HG03025 (cell line): Measurements from ENCODE around the gene GLS.
"Not testable (repeated sequence)": the region's sequence is repeated elsewhere in the genome, so short reads cannot be mapped to it uniquely, and the experiment has no call there.

Experiments
- ATAC-seq: cut with Tn5 transposase; IDR thresholded peaks from one replicate; pipeline ENCODE4 v1.9.1; 2021; ENCODE audit warnings: mild to moderate bottlenecking, moderate library complexity; ENCODE audit not compliant: unreplicated experiment, low FRiP score

The GLS gene

DNA sequence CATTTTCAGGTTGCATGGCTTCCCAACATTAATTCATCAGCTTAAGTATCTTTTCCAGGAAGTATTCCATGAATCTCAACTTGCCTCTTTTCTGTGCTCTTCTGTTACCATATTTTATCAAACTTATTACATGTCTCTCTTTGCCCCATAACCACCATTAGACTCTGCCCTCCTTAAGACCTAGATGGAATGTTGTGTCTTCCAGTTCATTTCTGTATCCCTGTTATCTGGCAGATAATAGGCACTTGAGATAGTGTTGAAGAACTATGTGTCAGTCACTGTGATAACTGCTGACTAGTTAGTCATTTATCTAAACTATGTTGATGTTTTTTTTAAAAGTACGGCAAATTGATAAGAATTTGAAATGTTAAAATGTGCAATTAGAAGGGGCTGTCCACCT lies 41.8 kb downstream of the GLS start:
- no peak for ATAC-seq

DNA sequence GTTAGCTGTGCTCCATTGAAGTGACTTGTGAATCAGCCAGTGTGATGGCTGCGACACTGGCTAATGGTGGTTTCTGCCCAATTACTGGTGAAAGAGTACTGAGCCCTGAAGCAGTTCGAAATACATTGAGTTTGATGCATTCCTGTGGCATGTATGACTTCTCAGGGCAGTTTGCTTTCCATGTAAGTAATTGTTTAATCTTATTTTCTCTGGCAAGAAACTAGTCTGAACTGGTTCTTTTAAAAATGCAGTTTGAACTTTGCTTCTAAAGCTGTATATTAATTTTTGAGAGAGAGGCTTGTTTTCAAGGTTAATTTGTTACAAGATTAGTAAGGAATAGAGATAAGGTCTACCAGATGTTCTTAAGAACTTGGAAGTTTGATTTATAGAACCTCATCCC lies 46.7 kb downstream of the GLS start:
- no peak for ATAC-seq

DNA sequence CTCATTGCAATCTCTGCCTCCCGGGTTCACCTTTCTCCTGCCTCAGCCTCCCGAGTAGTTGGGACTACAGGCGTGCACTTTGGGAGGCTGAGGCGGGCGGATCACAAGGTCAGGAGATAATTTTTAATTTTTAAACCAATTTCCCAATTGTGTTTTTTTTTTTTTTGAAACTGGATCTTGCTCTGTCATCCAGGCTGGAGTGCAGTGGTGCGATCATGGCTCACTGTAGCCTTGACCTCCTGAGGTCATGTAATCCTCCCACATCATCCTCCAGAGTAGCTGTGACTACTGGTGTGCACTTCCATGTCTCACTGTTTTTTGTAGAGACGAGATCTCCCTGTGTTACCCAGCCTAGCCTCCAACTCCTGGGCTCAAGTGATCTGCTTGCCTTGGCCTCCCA lies 49.3 kb downstream of the GLS start:
- ATAC-seq = no peak

DNA sequence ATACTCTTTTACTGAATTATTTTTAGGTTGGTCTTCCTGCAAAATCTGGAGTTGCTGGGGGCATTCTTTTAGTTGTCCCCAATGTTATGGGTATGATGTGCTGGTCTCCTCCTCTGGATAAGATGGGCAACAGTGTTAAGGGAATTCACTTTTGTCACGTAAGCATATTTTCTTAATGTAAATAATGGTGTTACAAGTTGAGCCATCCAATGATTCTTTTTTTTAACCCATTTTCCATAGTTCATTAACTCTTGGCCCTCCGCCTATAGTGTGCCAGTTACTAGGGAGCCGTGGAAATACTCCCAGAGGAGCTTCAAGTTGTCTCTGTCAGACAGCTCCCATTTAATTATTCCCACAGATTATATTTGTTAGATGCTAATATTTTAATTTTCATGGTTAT lies 49.8 kb downstream of the GLS start:
- ATAC-seq = no peak

DNA sequence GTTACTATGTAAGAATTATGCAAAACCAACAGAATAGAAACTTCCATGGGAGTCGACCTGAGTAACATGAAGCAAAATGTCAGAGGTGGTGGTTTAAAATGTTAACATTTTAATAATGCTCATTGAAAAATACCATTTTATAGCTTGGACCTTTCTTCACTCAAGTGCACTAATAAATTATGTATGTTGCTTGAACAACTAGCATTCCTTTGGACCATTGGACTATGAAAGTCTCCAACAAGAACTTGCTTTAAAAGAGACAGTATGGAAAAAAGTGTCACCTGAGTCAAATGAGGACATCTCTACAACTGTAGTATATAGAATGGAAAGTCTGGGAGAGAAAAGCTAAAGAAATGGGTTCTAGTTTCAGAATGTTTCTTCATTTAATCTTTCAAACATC lies 51.9 kb downstream of the GLS start:
- ATAC-seq = no peak

DNA sequence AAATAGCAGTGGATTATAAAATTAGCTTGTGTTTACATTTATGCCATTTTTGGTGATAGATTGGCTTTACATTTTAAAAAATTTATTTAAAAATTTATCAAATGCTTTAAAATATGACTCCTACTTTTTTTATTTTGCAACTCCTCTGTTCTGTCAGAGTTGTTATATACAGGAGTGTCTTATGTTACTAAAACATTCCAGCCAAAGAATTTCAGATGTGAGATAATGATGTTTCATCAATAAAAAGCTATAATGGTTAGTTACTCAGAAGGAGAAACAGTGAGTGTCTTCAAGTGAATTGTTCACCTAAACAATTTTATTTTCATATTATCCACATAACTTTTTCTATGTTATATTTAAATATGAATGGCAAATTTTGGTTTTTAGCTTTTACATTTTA lies 52.7 kb downstream of the GLS start:
- ATAC-seq = no peak

DNA sequence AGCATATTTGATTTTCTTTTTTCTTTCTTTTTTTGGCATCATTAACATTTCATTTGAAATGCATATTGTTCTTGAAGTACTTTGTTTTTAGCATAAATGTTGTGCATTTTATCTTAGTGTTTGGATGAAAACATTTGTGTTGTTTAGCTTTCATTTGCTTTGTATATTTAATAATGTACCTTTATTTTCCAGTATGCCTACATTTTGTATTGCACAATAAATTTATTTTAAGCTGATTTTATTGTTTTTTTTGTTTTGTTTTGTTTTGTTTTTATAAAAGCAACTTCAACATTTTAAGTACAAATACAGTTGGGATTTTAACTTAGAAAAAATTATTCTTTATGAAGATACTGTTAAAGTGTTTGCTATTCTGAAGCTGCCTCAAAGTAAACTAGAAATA lies 54.4 kb downstream of the GLS start:
- ATAC-seq = no peak

DNA sequence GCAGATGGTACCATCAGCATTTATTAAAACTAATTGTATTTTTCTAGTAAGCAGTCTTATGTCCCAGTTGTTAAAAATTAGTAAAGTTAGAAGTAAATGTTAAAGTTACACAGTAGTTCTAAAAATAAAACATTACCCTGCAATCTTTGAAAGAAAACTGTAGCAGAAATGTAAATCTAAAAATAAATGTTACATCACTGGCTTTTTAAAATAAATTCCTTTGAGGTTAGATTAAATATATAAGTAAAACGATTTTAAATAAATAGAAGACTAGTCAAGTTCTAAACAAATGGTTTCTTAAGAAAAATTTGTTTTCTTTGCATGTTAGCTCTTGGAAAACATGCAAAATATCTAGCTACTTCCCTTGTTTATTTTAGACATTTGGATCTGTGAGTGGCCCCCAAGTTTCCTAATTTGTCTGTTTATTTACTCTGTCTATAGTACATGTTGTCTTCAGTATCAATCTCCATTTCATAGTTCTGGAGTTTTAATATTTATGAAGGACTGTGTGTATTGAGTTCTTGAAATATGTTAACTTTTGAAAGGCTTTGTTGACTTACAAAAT lies 58.2 kb downstream of the GLS start:
- ATAC-seq = no peak

DNA sequence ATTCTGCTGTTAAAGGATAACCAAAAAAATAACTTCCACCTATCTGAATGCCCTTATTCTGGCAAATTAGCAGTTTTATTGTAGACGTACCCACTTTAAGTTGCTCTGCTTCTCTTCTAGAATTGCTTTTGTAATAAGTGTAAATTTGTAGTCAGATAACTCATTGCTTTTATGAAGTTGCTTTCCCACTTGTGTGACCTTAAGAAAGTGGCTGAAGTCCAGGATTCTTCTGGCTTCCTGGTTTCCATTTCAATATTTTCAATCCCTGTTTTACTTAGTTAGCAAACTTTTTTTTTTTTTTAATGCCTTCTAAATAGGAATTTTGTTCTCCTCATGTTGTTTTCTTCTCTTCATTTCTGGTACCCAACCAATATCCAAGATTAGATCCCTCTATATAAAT lies 59.8 kb downstream of the GLS start:
- no peak for ATAC-seq

DNA sequence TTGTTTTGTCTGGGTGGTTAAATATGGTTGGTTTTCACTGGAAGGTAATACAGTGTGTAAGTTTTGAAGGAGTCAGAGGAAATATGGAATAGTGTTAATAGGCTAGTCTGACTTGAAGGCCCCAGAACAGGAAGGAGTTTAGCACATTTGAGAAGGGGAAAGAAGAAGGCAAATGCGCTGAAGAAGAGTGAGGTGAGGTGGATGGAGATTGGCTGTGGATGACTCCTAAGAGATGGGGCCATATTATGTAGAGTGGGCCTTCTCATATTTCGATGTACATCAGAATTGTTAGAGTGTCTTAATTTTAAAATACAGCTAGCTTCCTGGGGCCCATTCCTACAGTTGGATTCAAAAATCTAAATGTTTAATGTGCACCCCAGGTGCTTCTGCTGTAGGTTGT lies 61.0 kb downstream of the GLS start:
- ATAC-seq = no peak

DNA sequence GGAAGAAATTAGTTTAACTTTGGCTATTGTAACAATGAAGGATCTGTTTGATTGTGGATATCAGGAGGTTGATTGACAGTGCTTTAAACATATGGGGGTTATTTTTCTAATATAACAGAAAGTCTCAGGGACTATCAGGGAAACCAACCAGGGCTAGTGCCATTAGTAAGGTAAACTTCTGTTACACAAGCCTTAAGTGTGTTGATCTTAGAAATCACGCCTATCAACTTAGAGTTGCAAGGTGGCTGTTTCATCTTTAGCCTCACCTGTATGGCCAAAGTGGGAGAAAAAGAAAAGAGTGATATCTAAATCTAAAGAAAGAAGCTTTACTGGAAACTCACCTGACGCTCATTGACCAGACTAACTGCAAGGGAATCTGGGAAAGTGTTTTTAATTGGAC lies 62.1 kb downstream of the GLS start:
- no peak for ATAC-seq

DNA sequence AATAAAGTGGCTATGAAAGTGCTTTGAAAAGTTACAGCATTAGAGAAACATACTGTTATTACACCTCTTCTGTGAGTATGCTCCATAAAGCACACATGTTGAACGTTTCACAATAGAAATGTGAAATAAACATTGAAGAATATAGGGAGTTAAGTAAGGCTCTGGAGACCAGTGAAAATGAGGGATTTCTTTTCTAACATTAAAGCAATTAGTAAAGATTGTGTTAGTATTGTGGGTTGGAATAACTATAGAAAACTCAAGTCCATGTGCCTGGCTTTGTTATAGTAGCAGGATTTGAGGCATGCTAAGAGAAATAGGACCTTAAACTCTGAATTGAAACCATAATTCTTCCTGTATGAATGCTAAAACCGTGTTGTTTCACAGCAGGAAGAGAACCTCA lies 63.1 kb downstream of the GLS start:
- ATAC-seq = no peak

DNA sequence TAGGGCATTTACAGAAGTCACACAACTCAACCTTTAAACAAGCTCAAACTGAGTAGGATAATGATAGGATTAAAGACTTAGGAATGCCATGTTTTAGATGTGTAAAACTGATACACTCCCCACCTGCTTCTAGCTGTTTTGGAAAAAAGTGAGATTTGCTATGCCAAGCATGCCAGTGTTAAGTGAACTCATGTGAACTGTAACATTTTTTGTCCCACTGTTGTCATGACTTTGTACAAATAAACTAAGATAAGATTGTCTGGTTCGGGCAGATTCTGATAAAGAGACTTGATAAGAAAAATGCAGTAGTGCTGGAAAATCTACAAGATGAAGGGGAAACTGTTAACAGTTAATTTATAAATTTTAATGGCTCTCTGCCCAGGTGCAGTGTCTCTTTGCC lies 66.5 kb downstream of the GLS start:
- ATAC-seq = no peak

DNA sequence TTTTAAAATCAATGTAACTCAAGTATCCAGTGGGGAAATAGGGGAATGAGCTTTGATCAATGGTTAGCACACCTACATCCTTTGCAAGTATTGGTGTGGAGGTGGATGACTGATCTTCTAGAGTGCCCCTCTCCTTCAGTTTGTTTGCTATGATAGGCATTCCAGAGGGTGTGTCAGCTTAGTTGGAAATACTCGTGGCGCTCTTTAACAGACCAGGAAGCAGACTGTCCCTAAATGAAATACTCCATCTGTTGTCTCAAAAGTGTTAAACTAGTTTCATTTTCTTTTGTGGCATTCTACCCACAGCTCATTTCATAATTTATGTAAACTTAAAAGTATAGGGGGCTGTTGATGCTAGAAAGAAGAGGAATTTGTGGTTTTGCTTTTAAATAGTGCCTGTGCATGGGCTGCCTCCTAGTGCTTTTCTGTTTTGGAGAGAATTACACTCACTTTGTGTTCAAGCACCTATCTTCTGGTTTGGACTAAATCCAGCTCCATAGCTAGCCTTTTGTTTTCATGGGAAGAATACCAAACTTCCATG lies 67.2 kb downstream of the GLS start:
- ATAC-seq = no peak

DNA sequence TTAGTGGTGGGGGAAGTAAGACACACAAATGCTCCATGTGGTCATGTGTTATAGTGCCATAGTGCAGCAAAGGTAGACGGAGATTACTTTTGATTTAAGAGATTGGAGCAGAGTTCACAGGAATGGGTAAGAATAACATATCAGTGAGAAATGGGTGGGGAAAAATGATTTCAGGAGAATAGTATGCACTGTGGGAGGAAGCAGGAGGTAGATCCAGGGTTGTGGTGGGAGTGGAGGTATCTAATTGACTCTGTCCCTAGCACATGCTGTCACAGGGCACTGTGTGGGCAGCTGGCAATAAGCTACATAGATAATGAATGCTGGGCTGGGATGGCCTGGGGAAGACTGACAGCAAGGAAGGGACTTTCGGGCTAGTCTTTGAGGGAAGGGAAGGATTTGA lies 68.0 kb downstream of the GLS start:
- no peak for ATAC-seq

DNA sequence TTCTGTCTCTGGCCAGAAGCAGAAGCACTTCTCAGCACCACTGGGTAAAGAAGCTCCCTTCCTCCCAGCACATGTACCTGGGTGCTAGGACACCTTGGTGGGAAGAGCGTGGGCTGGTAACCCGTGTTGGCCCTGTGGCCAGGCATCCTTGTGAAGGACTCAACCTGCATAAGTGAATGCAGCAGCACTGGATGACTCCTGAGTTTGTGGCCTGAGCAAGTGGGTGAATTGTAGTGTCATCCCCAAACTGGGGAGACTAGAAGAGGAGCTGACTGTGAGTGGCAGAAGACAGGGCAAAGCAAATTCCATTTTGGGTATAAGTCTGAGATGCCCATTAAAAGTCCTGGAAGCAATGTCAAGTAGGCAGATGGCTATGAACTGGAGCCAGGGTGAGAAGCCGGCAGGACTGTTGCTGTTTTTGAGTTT lies 70.0 kb downstream of the GLS start:
- ATAC-seq = no peak

DNA sequence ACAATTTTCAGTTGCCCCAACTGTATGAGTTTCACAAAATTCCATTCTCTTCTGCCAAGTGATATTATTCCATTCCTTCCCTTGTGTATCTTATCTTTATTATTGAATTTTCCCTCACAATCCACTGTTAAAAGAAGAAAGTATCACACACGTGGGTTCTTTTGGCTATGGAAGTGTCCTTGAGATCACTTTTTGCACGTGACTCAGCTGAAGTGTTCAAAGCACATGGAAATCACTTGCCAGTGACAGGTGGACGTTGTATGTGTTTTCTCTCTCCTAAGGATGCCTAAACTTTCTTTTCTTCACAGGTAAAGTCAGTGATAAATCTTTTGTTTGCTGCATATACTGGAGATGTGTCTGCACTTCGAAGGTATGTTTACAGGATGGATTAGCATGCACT lies 72.6 kb downstream of the GLS start:
- ATAC-seq = no peak

DNA sequence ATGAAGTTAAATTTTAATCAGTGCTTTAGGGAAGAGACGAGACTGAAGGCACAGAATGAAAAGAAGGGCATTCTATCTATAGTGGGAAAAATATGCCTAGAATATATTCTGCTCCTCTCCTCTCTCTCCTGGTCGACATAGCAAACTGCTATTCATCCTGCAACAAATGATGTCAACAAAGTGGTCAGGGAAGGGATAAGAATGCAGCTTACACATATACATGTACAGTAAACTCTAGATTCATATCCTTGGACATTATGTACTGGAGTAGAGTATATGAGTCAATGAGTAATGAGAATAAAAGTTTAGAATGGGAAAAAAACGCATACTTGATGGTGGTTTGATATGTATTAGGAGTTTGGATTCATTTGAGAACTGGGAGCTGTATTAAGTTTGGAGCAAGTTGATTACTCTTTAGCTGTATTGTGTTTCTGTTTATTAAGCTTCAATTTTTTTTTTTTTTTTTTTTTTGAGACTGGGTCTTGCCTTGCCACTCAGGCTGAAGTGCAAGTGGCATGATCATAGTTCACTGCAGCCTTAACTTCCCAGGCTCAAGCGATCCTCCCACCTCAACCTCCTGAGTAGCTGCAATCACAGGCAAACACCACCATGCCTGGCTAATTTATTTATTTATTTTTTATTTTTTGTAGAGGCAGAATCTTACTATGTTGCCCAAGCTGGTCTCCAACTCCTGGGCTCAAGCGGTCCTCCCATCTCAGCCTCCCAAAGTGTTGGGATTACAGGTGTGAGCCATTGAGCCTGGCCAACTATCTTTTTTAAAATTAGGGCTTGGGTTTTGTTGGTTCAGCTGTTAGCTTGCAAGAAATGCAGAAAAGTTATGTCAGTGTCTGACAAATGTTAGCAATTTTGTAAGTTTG lies 79.5 kb downstream of the GLS start:
- ATAC-seq = no peak

DNA sequence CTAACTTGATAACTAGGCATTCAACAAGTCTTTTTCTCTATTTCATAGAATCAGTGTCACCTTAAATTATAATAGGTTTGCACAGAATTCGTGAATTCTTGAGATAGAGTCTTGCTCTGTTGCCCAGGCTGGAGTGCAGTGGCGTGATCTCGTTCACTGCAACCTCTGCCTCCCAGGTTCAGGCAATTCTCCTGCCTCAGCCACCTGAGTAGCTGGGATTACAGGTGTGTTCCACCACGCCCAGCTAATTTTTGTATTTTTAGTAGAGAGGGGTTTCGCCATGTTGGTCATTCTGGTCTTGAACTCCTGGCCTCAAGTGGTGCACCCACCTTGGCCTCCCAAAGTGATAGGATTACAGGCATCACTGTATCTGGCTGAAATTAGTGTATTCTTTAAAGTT lies 80.5 kb downstream of the GLS start:
- not testable (repeated sequence) for ATAC-seq

DNA sequence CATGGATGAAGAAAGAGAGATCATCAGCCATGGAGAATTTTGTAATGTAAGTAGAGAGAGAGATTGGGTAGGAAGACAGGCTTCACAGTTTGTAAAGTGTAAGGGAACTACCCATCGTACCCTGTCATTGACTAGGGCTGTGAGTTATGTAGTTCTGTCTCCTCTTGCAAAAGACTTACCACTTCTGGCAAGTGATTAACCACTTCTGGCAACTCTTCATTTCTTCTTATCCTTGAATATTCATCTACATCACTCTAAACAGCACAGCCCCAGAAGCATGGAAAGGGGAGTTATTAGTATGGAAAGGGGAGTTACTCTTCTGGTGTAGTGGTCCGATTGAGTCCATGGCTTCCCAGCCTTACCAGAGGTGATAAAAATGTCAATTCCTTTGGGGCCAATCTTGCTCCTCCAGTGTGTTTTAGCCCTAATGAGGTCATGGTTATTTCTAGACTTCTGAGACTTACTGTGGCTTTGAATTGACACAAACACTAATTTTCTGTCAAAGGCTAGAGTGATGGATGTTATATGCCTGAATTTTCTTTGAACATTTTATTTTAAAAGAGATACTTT lies 81.4 kb downstream of the GLS start:
- ATAC-seq = no peak

DNA sequence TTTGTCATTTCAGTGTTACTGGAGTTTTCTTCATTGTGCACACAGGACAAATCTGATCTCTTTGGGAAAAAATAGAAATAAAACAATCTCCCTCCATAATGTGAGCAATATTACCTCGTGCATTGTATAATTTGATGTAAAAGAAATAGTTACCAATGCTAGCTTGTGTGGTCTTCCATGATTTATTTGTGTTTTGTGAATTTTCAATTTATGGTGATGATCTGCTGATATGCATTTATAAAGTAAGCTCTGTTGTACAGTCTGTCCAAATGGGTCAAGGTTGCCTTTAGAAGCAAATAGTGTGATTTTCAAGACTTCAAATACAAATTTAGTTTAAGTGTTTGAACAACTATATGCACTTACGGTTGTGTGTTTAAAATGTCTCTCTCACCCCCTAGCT lies 82.5 kb downstream of the GLS start:
- no peak for ATAC-seq
